Stimulated activated naive B cell treated with anti-CD40 and anti-IgM and Interleukin-4, amounts not matched to agents 10 μg/mL and 1 μg/mL and 100 μg/mL, for 72 hours (primary cell): ENCODE data around the gene OR2T1.
"Not testable (repeated sequence)": the region's sequence is repeated elsewhere in the genome, so short reads cannot be mapped to it uniquely, and the experiment has no call there.

Experiments
- ATAC-seq, 2 donors: fragments of 150-1000 bp; cut with Tn5 transposase; replicated peaks; 2 replicates each; pipeline ENCODE4 v1.10.0; 2021; ENCODE audit warnings: moderate library complexity in 1 of 2
- DNase-seq: peaks from one replicate; pipeline ENCODE4 v3.0.0; 2021
- H3K27ac Mint-ChIP-seq: one replicate; pipeline ENCODE4 v1.8.0; 2022; ENCODE audit warnings: mild to moderate bottlenecking, mixed read lengths
- H3K27me3 Mint-ChIP-seq, 2 donors: one replicate each; pipeline ENCODE4 v1.8.0; 2022; ENCODE audit warnings: mixed read lengths in 2 of 2
- H3K36me3 Mint-ChIP-seq, 2 donors: one replicate each; pipeline ENCODE4 v1.8.0; 2022; ENCODE audit warnings: mixed read lengths in 2 of 2, mild to moderate bottlenecking in 1 of 2
- H3K4me1 Mint-ChIP-seq, 2 donors: one replicate each; pipeline ENCODE4 v1.8.0; 2022; ENCODE audit warnings: mixed read lengths in 2 of 2, mild to moderate bottlenecking in 1 of 2
- H3K4me3 Mint-ChIP-seq, 2 donors: one replicate each; pipeline ENCODE4 v1.8.0; 2022; ENCODE audit warnings: mild to moderate bottlenecking in 2 of 2, mixed read lengths in 2 of 2, moderate library complexity in 1 of 2
- H3K9me3 Mint-ChIP-seq, 2 donors: one replicate each; pipeline ENCODE4 v1.8.0; 2022; ENCODE audit warnings: mixed read lengths in 2 of 2, mild to moderate bottlenecking in 1 of 2

OR2T1 gene

GRCh38 chr1:248417854-248418253 is 15.0 kb downstream of the OR2T1 start:
- Mint-ChIP-seq H3K27me3 (peaks cover 0 to 3% of the 10 kb centered on the region in 2 donors), H3K4me3 (no peak overlapping the region), H3K9me3 (peaks cover 4 to 7% of the 10 kb centered on the region in 2 donors), H3K27ac (no peak overlapping the region), H3K36me3 (peaks cover 0 to 4% of the 10 kb centered on the region in 2 donors), H3K4me1 (peaks cover 0 to 5% of the 10 kb centered on the region in 2 donors)
- DNase-seq = no peak
- ATAC-seq = no peak

- H3K4me3 Mint-ChIP-seq = no peak overlapping the region
- ATAC-seq = no peak
- H3K9me3 Mint-ChIP-seq = peaks cover 4 to 13% of the 10 kb centered on the region in 2 donors
- DNase-seq = no peak
- no peaks in the 10 kb centered on the region for H3K4me1 Mint-ChIP-seq
- no peak overlapping the region for H3K27ac Mint-ChIP-seq
- H3K27me3 Mint-ChIP-seq = peaks cover 0 to 5% of the 10 kb centered on the region in 2 donors
- peaks cover 0 to 4% of the 10 kb centered on the region in 2 donors for H3K36me3 Mint-ChIP-seq
These were observed 18.5 kb downstream of the OR2T1 start for GRCh38 chr1:248421384-248421783.

GRCh38 chr1:248427526-248428191 is 24.8 kb downstream of the OR2T1 start:
- H3K27ac Mint-ChIP-seq = peak overlapping the region; percentile 1
- H3K4me1 Mint-ChIP-seq = peaks cover 13 to 19% of the 10 kb centered on the region in 2 donors
- ATAC-seq = peak; percentile 44 to 52
- H3K9me3 Mint-ChIP-seq, H3K27me3 Mint-ChIP-seq, H3K36me3 Mint-ChIP-seq, H3K4me3 Mint-ChIP-seq, DNase-seq: not testable (repeated sequence)

GRCh38 chr1:248428192-248428533 is 25.3 kb downstream of the OR2T1 start:
- H3K36me3 Mint-ChIP-seq, H3K27me3 Mint-ChIP-seq, H3K27ac Mint-ChIP-seq, H3K9me3 Mint-ChIP-seq, H3K4me3 Mint-ChIP-seq: not testable (repeated sequence)
- peak; percentile 94 to 96 for ATAC-seq
- DNase-seq = peak; percentile 13
- H3K4me1 Mint-ChIP-seq = peaks cover 13 to 20% of the 10 kb centered on the region in 2 donors

- H3K4me3 Mint-ChIP-seq, DNase-seq, H3K36me3 Mint-ChIP-seq, H3K27ac Mint-ChIP-seq, H3K27me3 Mint-ChIP-seq, ATAC-seq, H3K9me3 Mint-ChIP-seq: not testable (repeated sequence)
- peaks cover 16 to 26% of the 10 kb centered on the region in 2 donors for H3K4me1 Mint-ChIP-seq
These were observed 28.8 kb downstream of the OR2T1 start for GRCh38 chr1:248431683-248432082.

GRCh38 chr1:248432201-248432600 is 29.4 kb downstream of the OR2T1 start:
- Mint-ChIP-seq H3K4me1 (peaks cover 16 to 26% of the 10 kb centered on the region in 2 donors), H3K27ac (peak overlapping the region; percentile 38)
- not testable (repeated sequence) for H3K9me3 Mint-ChIP-seq, ATAC-seq, H3K4me3 Mint-ChIP-seq, H3K36me3 Mint-ChIP-seq, H3K27me3 Mint-ChIP-seq, DNase-seq

GRCh38 chr1:248433811-248434415 is 31.1 kb downstream of the OR2T1 start:
- ATAC-seq, H3K9me3 Mint-ChIP-seq: not testable (repeated sequence)
- peaks cover 9 to 16% of the 10 kb centered on the region in 2 donors for H3K4me1 Mint-ChIP-seq

GRCh38 chr1:248434913-248435312 is 32.1 kb downstream of the OR2T1 start:
- H3K27ac Mint-ChIP-seq, H3K4me3 Mint-ChIP-seq, H3K27me3 Mint-ChIP-seq, DNase-seq, H3K9me3 Mint-ChIP-seq, H3K36me3 Mint-ChIP-seq: not testable (repeated sequence)
- ATAC-seq = peak; percentile 71 to 79
- peaks cover 9 to 16% of the 10 kb centered on the region in 2 donors for H3K4me1 Mint-ChIP-seq

More at GRCh38 chr1:248433811-248434415, 31.1 kb downstream of the OR2T1 start:
- H3K4me3 Mint-ChIP-seq, DNase-seq, H3K36me3 Mint-ChIP-seq, H3K27me3 Mint-ChIP-seq, H3K27ac Mint-ChIP-seq: not testable (repeated sequence)

- H3K4me3 Mint-ChIP-seq, H3K9me3 Mint-ChIP-seq, H3K36me3 Mint-ChIP-seq, H3K27ac Mint-ChIP-seq, H3K27me3 Mint-ChIP-seq, DNase-seq: not testable (repeated sequence)
- peak; percentile 22 to 44 for ATAC-seq
- H3K4me1 Mint-ChIP-seq = peaks cover 9 to 16% of the 10 kb centered on the region in 2 donors
These were observed 33.5 kb downstream of the OR2T1 start for GRCh38 chr1:248436303-248436702.

- not testable (repeated sequence) for DNase-seq, H3K27ac Mint-ChIP-seq, H3K4me1 Mint-ChIP-seq, H3K9me3 Mint-ChIP-seq, H3K4me3 Mint-ChIP-seq, H3K27me3 Mint-ChIP-seq, H3K36me3 Mint-ChIP-seq
- ATAC-seq = peak in 1 of 2 donors; percentile 70
These were observed 35.8 kb downstream of the OR2T1 start for GRCh38 chr1:248438668-248439067.

GRCh38 chr1:248439283-248439682 is 36.4 kb downstream of the OR2T1 start:
- H3K27ac Mint-ChIP-seq, H3K4me1 Mint-ChIP-seq, H3K4me3 Mint-ChIP-seq, H3K36me3 Mint-ChIP-seq, H3K27me3 Mint-ChIP-seq, DNase-seq, H3K9me3 Mint-ChIP-seq, ATAC-seq: not testable (repeated sequence)

GRCh38 chr1:248442500-248443277 is 39.8 kb downstream of the OR2T1 start:
- not testable (repeated sequence) for H3K36me3 Mint-ChIP-seq, H3K9me3 Mint-ChIP-seq, H3K4me3 Mint-ChIP-seq, ATAC-seq, H3K27ac Mint-ChIP-seq, DNase-seq, H3K27me3 Mint-ChIP-seq
- H3K4me1 Mint-ChIP-seq = peaks cover 15 to 22% of the 10 kb centered on the region in 2 donors

GRCh38 chr1:248444603-248445002 is 41.8 kb downstream of the OR2T1 start:
- H3K9me3 Mint-ChIP-seq, H3K36me3 Mint-ChIP-seq, H3K4me3 Mint-ChIP-seq, DNase-seq, H3K27me3 Mint-ChIP-seq, ATAC-seq: not testable (repeated sequence)
- Mint-ChIP-seq H3K27ac (peak overlapping the region; percentile 9), H3K4me1 (peaks cover 17 to 23% of the 10 kb centered on the region in 2 donors)

- Mint-ChIP-seq H3K27ac (peak within 1 kb of the TSS; percentile 63), H3K4me1 (peaks cover 20 to 31% of the 10 kb centered on the region in 2 donors)
- not testable (repeated sequence) for ATAC-seq, H3K4me3 Mint-ChIP-seq, DNase-seq, H3K27me3 Mint-ChIP-seq, H3K9me3 Mint-ChIP-seq, H3K36me3 Mint-ChIP-seq
These were observed 42.6 kb downstream of the OR2T1 start, which contains the start of gene OR2T2 for GRCh38 chr1:248445399-248445798. Gene OR2T2, plus strand, starts transcription at chr1:248445637. Its CDS starts 7,161 bp downstream, at chr1:248452798.
